HG02571 (cell line): ENCODE measurements around the gene BTBD3.

ENCODE experiments used
- ATAC-seq: cut with Tn5 transposase; IDR thresholded peaks from one replicate; pipeline ENCODE4 v1.9.1; 2021; ENCODE audit warnings: mild to moderate bottlenecking, moderate library complexity; ENCODE audit not compliant: unreplicated experiment

BTBD3 gene

GRCh38 chr20:11917663-11918062, at the start of gene BTBD3:
BTBD3 (plus strand) TSS chr20:11917893; CDS start chr20:11918276, 383 bp downstream.
- ATAC-seq, result no peak

- ATAC-seq, result no peak
These were observed 48.1 kb upstream of the BTBD3 start for GRCh38 chr20:11869641-11870040.

GRCh38 chr20:11870411-11870810, 47.3 kb upstream of the BTBD3 start:
- no peak for ATAC-seq

- ATAC-seq, result no peak
These were observed 41.1 kb upstream of the BTBD3 start for GRCh38 chr20:11876555-11876954.

- no peak for ATAC-seq
These were observed 37.0 kb upstream of the BTBD3 start for GRCh38 chr20:11880680-11881079.

GRCh38 chr20:11881449-11881848, 36.2 kb upstream of the BTBD3 start:
- ATAC-seq, result no peak

- ATAC-seq, result no peak
These were observed 35.0 kb upstream of the BTBD3 start for GRCh38 chr20:11882651-11883050.

- no peak for ATAC-seq
These were observed 29.0 kb upstream of the BTBD3 start for GRCh38 chr20:11888648-11889047.

- no peak for ATAC-seq
These were observed 27.2 kb upstream of the BTBD3 start for GRCh38 chr20:11890331-11891076.

- no peak for ATAC-seq
These were observed 26.5 kb upstream of the BTBD3 start for GRCh38 chr20:11891077-11891775.

GRCh38 chr20:11891776-11892545, 25.7 kb upstream of the BTBD3 start:
- ATAC-seq, result no peak

GRCh38 chr20:11894062-11894461, 23.6 kb upstream of the BTBD3 start:
- no peak for ATAC-seq

- ATAC-seq, result no peak
These were observed 21.8 kb upstream of the BTBD3 start for GRCh38 chr20:11895861-11896387.

GRCh38 chr20:11901127-11901526, 16.6 kb upstream of the BTBD3 start:
- ATAC-seq, result no peak

GRCh38 chr20:11902285-11902697, 15.4 kb upstream of the BTBD3 start:
- ATAC-seq, result no peak

GRCh38 chr20:11905460-11906179, 12.1 kb upstream of the BTBD3 start:
- no peak for ATAC-seq

GRCh38 chr20:11906626-11907480, 10.8 kb upstream of the BTBD3 start:
- ATAC-seq, result no peak

- ATAC-seq, result no peak
These were observed 10.1 kb upstream of the BTBD3 start for GRCh38 chr20:11907621-11908020.

- ATAC-seq, result no peak
These were observed 5.6 kb upstream of the BTBD3 start for GRCh38 chr20:11912013-11912658.
